HG03045 (cell line): Measurements from ENCODE around the gene MTREX.

ENCODE experiments used
- ATAC-seq: cut with Tn5 transposase; IDR thresholded peaks from one replicate; pipeline ENCODE4 v1.9.1; 2021; ENCODE audit warnings: mild to moderate bottlenecking, moderate library complexity; ENCODE audit not compliant: unreplicated experiment

MTREX gene

DNA sequence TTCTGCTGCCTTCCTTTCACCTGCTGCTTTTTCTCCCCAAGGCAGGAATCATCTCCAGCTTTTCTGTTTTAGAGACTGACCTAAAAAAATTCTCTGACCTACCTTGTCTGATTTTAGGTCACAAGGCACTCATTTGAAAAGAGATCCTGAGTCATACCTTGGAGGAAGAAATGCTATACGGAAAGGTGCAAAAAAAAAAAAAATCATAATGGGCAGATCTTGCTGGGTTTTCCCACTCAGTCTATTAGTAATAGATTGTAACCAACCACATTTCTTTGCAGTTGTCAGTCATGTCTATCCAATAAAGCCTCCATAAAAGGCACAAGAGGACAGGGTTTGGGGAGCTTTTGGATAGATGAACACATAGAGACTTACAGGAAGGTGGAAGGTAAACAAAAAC, 70.0 kb downstream of the MTREX start:
- no peak for ATAC-seq

DNA sequence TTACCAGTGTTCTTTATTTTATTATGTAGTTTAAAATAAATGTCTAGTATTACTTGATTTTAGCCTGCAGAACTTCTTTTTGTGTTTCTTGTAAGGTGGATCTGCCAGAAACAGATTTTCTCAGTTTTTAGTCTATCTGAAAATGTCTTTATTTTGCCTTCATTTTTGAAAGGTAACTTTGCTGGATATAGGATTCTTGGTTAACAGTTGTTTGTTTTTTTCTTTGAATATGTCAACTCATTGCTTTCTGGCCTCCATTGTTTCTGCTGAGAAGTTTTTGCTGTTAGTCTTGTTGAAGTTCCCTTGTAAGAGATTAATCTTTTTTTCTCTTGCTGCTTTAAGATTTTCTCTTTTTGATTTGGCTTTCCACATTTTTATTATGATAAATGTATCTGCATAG, 75.5 kb downstream of the MTREX start:
- ATAC-seq: no peak

DNA sequence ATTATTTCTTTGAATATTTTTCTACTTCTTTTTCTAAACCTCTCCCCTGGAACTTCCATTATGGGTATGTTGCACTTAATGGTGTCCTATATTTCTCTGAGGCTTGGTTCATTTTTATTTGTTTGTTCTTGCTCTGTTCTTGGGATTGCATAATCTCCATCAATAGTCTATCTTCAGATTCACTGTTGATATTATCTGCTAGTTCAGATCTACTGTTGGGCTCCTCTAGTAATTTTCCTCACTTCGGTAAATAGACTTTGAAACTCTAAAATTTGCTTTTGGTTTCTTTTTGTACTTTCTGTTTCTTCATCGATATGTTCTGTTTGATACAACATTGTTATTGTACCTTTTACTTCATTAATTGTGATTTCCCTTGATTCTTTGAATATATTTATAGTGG, 76.3 kb downstream of the MTREX start:
- ATAC-seq: no peak

- ATAC-seq: no peak
Observed at GRCh38 chr5:55385227-55385626, 77.4 kb downstream of the MTREX start.

GRCh38 chr5:55385846-55386245, 78.1 kb downstream of the MTREX start:
- no peak for ATAC-seq

GRCh38 chr5:55386356-55386755, 78.6 kb downstream of the MTREX start:
- ATAC-seq: no peak

- no peak for ATAC-seq
Observed at GRCh38 chr5:55387865-55388264, 80.1 kb downstream of the MTREX start.

DNA sequence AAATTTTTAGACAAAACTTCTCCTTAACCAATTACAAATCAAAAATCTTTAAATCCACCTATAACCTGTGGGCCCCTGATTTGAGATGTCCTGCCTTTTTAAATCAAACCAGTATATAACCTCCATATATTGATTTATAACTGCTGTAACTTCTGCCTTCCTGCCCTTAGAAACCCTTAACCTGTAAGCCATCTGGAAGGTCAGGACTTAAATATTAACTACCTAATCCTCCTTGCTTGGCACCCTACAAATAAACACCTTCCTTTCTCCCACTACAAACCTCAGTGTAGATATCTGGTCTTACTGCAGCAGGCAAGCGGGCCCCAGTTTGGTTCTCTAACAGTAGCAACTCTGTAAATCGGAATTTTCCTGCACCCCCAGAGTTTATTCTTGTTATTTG, 83.9 kb downstream of the MTREX start:
- no peak for ATAC-seq

DNA sequence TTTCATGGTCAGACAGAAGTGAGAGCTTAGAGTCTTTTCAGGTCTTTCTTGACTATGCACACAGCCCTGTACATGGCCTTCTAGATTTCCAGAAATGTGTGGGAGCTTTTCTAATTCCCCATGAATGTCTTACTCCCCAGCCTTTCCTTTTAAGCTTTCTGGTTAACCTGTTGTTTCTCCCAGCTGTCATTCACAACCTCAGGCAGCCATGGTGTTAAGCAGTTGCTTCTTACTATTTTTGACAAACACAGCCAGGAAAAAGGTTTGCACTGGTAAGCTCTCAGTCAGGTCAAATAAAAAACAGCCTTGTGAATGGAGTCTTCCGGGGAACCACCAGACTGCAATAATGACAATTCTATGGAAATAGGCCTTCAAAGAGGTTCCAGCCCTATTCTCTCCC, 84.9 kb downstream of the MTREX start:
- no peak for ATAC-seq

DNA sequence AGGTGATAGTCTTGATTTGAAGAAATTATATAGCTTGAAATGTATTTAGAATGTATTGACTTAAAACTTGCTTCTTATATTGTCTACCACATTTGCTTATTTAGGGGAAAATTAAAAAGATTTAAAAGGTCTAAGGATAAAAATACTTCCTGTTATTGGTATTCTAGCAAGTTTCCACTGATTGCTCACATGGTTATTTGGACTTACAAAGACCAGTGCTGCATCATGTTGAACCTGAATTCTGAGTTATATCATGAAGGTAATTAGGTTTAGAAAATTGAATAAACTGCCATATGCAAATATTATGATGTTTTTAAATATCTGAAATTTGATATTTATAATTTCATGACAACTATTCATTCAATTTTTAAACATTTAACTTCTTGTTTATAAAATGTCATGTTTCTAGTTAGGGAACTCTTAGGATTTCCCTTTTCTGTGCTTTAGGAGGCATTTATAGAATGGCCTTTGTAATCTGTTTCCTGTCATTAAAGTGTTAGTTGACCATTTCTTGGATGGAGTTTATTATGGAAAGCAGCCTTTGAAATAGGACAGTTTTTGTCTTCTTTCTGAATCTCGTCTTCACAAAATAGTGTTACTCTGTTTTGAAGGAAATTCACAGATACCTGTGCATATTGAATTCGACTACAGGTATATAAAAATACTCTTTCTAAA, 85.8 kb downstream of the MTREX start:
- no peak for ATAC-seq

- no peak for ATAC-seq
Observed at GRCh38 chr5:55402199-55402598, 94.4 kb downstream of the MTREX start.

- ATAC-seq: no peak
Observed at GRCh38 chr5:55406292-55406691, 98.5 kb downstream of the MTREX start.

GRCh38 chr5:55407059-55407684, 99.4 kb downstream of the MTREX start:
- ATAC-seq: no peak

- no peak for ATAC-seq
Observed at GRCh38 chr5:55407984-55408383, 100.2 kb downstream of the MTREX start.

GRCh38 chr5:55409775-55410174, 102.0 kb downstream of the MTREX start:
- ATAC-seq: no peak

- ATAC-seq: no peak
Observed at GRCh38 chr5:55410845-55411244, 103.1 kb downstream of the MTREX start.

- no peak for ATAC-seq
Observed at GRCh38 chr5:55411876-55412275, 104.1 kb downstream of the MTREX start.

DNA sequence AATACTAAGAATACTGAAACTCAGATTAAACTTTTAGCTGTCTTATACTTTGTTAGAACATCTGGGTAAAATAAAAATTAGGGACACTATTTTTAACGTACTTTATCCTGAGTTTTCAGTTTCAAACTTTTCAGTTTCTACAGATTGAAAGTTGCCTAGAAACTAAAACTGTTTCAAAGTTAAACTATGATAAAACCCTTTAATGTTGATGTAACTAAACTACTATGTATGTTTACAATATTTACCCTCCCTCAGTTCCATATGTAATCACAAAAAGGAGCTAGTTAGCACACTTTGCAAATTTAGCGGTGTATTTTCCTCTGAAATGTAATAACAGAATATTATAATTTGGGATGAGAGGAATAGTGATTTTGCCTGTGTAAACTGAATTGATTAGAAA, 105.9 kb downstream of the MTREX start:
- no peak for ATAC-seq

GRCh38 chr5:55415071-55415470, 107.3 kb downstream of the MTREX start:
- ATAC-seq: no peak

DNA sequence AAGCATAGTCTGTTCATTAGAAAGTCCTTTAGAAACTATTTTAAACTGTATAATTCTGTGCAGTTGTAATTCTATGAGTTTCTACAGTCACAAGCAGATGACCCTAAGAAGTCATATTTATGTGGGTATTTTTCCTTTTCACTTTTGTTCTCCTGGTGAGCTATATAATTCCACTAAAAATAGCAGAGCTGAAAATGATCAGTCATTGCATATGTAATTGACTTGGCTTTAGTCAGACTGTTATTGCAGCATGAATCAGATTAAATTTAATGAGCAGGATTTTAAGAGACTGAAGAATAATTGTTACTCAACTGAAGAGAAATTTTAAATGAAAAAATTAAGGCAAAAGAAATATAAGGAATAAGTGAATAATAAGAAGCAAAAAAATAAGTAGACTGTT, 108.5 kb downstream of the MTREX start:
- ATAC-seq: no peak

- ATAC-seq: no peak
Observed at GRCh38 chr5:55418994-55419968, 111.5 kb downstream of the MTREX start.

GRCh38 chr5:55421074-55421529, 113.3 kb downstream of the MTREX start:
- ATAC-seq: peak; percentile 88
